ENCODE data around the gene TFF1. TPM values are rescaled to one million over a fixed set of nuclear protein-coding genes. Genes with fewer than 3 reads are reported as not detected.

The TFF1 gene
- total RNA-seq, 1 donor from 2014 or later = not detected

GRCh38 chr21:42407476-42407875, 41.1 kb upstream of the TFF1 start:
- no peaks in the 10 kb centered on the region for H3K27me3 Mint-ChIP-seq (ENCODE audit: low read depth)
- peaks cover 18% of the 10 kb centered on the region for H3K4me1 Mint-ChIP-seq
- no peaks in the 10 kb centered on the region for H3K36me3 Mint-ChIP-seq (ENCODE audit: low read depth)
- TF ChIP-seq, protein P1, sequence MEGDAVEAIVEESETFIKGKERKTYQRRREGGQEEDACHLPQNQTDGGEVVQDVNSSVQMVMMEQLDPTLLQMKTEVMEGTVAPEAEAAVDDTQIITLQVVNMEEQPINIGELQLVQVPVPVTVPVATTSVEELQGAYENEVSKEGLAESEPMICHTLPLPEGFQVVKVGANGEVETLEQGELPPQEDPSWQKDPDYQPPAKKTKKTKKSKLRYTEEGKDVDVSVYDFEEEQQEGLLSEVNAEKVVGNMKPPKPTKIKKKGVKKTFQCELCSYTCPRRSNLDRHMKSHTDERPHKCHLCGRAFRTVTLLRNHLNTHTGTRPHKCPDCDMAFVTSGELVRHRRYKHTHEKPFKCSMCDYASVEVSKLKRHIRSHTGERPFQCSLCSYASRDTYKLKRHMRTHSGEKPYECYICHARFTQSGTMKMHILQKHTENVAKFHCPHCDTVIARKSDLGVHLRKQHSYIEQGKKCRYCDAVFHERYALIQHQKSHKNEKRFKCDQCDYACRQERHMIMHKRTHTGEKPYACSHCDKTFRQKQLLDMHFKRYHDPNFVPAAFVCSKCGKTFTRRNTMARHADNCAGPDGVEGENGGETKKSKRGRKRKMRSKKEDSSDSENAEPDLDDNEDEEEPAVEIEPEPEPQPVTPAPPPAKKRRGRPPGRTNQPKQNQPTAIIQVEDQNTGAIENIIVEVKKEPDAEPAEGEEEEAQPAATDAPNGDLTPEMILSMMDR (conservative IDR thresholded peaks at IDR 0.05) = no peak
- H3K9me3 Mint-ChIP-seq = no peaks in the 10 kb centered on the region
- no peak overlapping the region for H3K4me3 Mint-ChIP-seq
- no peak overlapping the region for H3K27ac Mint-ChIP-seq (ENCODE audit: unreplicated experiment)
- no peak for DNase-seq (ENCODE audit: low read depth, low spot score)

- TF ChIP-seq, protein P1 (conservative IDR thresholded peaks at IDR 0.05) = no peak
- H3K9me3 Mint-ChIP-seq = no peaks in the 10 kb centered on the region
- no peak overlapping the region for H3K4me3 Mint-ChIP-seq
These were observed 40.5 kb upstream of the TFF1 start for GRCh38 chr21:42406866-42407265.

GRCh38 chr21:42406201-42406621, 39.9 kb upstream of the TFF1 start:
- TF ChIP-seq, protein P1 (conservative IDR thresholded peaks at IDR 0.05) = no peak
- Mint-ChIP-seq H3K4me1 (peaks cover 18% of the 10 kb centered on the region), H3K9me3 (no peaks in the 10 kb centered on the region), H3K27me3 (ENCODE audit: low read depth) (no peaks in the 10 kb centered on the region), H3K4me3 (no peak overlapping the region), H3K36me3 (ENCODE audit: low read depth) (no peaks in the 10 kb centered on the region), H3K27ac (ENCODE audit: unreplicated experiment) (no peak overlapping the region)
- no peak for DNase-seq (ENCODE audit: low read depth, low spot score)

More at GRCh38 chr21:42406866-42407265, 40.5 kb upstream of the TFF1 start:
- no peak overlapping the region for H3K27ac Mint-ChIP-seq (ENCODE audit: unreplicated experiment)
- DNase-seq (ENCODE audit: low read depth, low spot score) = no peak
- no peaks in the 10 kb centered on the region for H3K36me3 Mint-ChIP-seq (ENCODE audit: low read depth)
- H3K27me3 Mint-ChIP-seq (ENCODE audit: low read depth) = no peaks in the 10 kb centered on the region
- H3K4me1 Mint-ChIP-seq = peaks cover 18% of the 10 kb centered on the region

GRCh38 chr21:42405064-42406013, 39.0 kb upstream of the TFF1 start:
- DNase-seq (ENCODE audit: low read depth, low spot score) = no peak
- TF ChIP-seq, protein P1 (conservative IDR thresholded peaks at IDR 0.05) = no peak
- Mint-ChIP-seq H3K36me3 (ENCODE audit: low read depth) (no peaks in the 10 kb centered on the region), H3K9me3 (no peaks in the 10 kb centered on the region), H3K27ac (ENCODE audit: unreplicated experiment) (peak overlapping the region; percentile 45), H3K27me3 (ENCODE audit: low read depth) (no peaks in the 10 kb centered on the region), H3K4me3 (no peak overlapping the region), H3K4me1 (peaks cover 18% of the 10 kb centered on the region)

GRCh38 chr21:42404539-42404938, 38.2 kb upstream of the TFF1 start:
- no peak for DNase-seq (ENCODE audit: low read depth, low spot score)
- TF ChIP-seq, protein P1 (conservative IDR thresholded peaks at IDR 0.05) = no peak
- Mint-ChIP-seq H3K4me3 (no peak overlapping the region), H3K9me3 (no peaks in the 10 kb centered on the region), H3K36me3 (ENCODE audit: low read depth) (no peaks in the 10 kb centered on the region), H3K27me3 (ENCODE audit: low read depth) (no peaks in the 10 kb centered on the region), H3K4me1 (peaks cover 18% of the 10 kb centered on the region), H3K27ac (ENCODE audit: unreplicated experiment) (peak overlapping the region; percentile 86)
